Sigmoid colon (tissue), 7 donors: ENCODE data around the gene TMEM176A. TPM values are rescaled to one million over a fixed set of nuclear protein-coding genes. Genes with fewer than 3 reads are reported as not detected.

Experiments
- DNase-seq: peaks from one replicate; pipeline ENCODE4 v3.0.0-alpha.2; 2019
- H3K27ac ChIP-seq, 4 donors: fragments of 200-600 bp; sonication (generic); one replicate each; pipeline ENCODE4 v1.5.1; 2016 to 2019; ENCODE audit warnings: mild to moderate bottlenecking in 1 of 4
- H3K27me3 ChIP-seq, 3 donors: fragments of 200-600 bp; sonication (generic); one replicate each; pipeline ENCODE4 v1.5.1; 2019; ENCODE audit warnings: mild to moderate bottlenecking in 1 of 3
- H3K36me3 ChIP-seq, 4 donors: fragments of 200-600 bp; sonication (generic); one replicate each; pipeline ENCODE4 v1.5.1; 2016 to 2019
- H3K4me1 ChIP-seq, 4 donors: fragments of 200-600 bp; sonication (generic); one replicate each; pipeline ENCODE4 v1.5.1; 2017 to 2019
- H3K4me3 ChIP-seq, 4 donors: fragments of 200-600 bp; sonication (generic); one replicate each; pipeline ENCODE4 v1.5.1; 2017 to 2019; ENCODE audit warnings: mild to moderate bottlenecking in 2 of 4, moderate library complexity in 1 of 4
- H3K9me3 ChIP-seq, 4 donors: fragments of 200-600 bp in 3 of 4; sonication (generic) in 3 of 4; one replicate each; pipeline versions ENCODE4 v1.5.1 to v1.6.1; 2013 to 2019
- EP300 ChIP-seq, 4 donors: sonication (generic); formaldehyde crosslinking; IDR thresholded peaks; one replicate each; pipeline ENCODE4 v1.6.1; 2017; ENCODE audit warnings: antibody characterized with exemption in 4 of 4
- POLR2A ChIP-seq, 2 donors: fragments of 450-650 bp; IDR thresholded peaks; one replicate each; pipeline ENCODE4 v1.6.1; 2016; ENCODE audit warnings: antibody characterized with exemption in 2 of 2, mild to moderate bottlenecking in 2 of 2, moderate library complexity in 2 of 2
- POLR2AphosphoS5 ChIP-seq, 4 donors: sonication (generic); formaldehyde crosslinking; IDR thresholded peaks; one replicate each; pipeline ENCODE4 v1.6.1; 2017; ENCODE audit warnings: antibody characterized with exemption in 4 of 4
- WGBS, 2 donors: extraction: QIAGEN DNeasy Blood & Tissue Kit; methylation state at CpG; one replicate each; pipeline ENCODE4 v1.1.7; 2013; 5-methylcytosine and 5-hydroxymethylcytosine counted together
- intact Hi-C: fragments of 100-400 bp; cut with DNase I; formaldehyde crosslinking; loops from one replicate; pipeline ENCODE4 v1.15.1; 2023
- polyA plus RNA-seq, 3 donors: library from polyadenylated mRNA; stranded (reverse); fragments of 200-250 nt; gene quantifications; one replicate each; pipeline ENCODE4 v1.2.3, GENCODE V29; 2013
- total RNA-seq, 4 donors: library from RNA; depleted of rRNA; stranded (reverse); fragments of >200 nt; gene quantifications; one replicate each; pipeline ENCODE4 v1.1.0, GENCODE V29; 2016
- TF ChIP-seq, protein P1 (sequence below), 4 experiments: fragments of 450-650 bp in 3 of 4; fragments of 200-600 bp in 1 of 4; IDR thresholded peaks; one replicate each; pipeline ENCODE4 v1.5.1; 2016 to 2019; ENCODE audit warnings: antibody characterized with exemption in 4 of 4, mild to moderate bottlenecking in 3 of 4, moderate library complexity in 2 of 4
- donor health status: healthy with polysubstance abuse.
- donor health status: Bipolar disorder and iron deficiency.
- donor health status: healthy.

The TMEM176A gene
- total and polyA plus RNA-seq, 7 donors, result 19.9 to 150 (median 28.1) TPM

DNA sequence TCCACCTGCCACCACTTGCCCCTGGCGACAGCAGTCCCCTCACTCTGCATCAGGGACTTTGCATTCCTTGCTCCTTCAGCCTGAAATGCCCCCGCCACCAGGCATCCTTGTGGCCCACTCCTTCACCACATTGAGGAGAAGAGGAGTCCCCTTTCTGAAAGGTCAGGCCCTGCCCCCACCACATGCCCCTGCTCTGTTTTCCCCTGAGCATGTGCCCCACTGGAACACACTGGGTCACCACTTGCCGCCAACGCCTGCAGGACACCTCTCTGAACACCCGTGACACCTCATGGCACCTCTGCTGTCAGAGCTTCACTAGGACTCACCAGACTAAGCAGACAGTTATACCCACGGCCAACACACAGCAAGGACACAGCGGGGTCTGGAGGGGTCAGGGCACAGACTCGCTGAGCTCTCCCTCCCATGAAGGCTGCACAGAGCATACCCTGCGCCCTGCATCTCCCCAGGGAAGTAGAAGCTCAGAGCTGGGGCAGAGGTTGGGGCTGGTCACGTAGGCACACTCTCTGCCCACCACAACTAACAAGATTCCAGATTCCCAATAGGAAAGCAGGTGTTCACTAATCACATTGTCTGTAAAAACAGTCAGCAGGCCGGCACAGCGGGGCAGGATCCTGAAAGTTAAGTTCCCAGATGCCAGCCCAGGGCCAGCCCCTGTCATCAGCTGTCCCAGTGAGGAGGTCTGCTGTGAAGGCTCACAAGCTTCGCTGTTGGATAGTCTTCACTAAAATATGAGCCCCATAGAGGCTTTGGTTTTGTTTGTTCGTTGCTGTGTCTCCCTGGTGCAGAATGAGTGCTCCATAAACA, 45.9 kb downstream of the TMEM176A start:
- Histone ChIP-seq H3K4me1 (peaks cover 0 to 12% (median 0%) of the 10 kb centered on the region in 4 donors), H3K27ac (no peak overlapping the region), H3K4me3 (no peak overlapping the region), H3K27me3 (no peaks in the 10 kb centered on the region), H3K36me3 (no peaks in the 10 kb centered on the region), H3K9me3 (no peaks in the 10 kb centered on the region)
- DNase-seq, result peak; percentile 37
- intact Hi-C loops, result no loop called here
- WGBS, 2 donors, result 94% methylated on average over 14 of the region's 14 CpGs
- TF ChIP-seq, protein P1, sequence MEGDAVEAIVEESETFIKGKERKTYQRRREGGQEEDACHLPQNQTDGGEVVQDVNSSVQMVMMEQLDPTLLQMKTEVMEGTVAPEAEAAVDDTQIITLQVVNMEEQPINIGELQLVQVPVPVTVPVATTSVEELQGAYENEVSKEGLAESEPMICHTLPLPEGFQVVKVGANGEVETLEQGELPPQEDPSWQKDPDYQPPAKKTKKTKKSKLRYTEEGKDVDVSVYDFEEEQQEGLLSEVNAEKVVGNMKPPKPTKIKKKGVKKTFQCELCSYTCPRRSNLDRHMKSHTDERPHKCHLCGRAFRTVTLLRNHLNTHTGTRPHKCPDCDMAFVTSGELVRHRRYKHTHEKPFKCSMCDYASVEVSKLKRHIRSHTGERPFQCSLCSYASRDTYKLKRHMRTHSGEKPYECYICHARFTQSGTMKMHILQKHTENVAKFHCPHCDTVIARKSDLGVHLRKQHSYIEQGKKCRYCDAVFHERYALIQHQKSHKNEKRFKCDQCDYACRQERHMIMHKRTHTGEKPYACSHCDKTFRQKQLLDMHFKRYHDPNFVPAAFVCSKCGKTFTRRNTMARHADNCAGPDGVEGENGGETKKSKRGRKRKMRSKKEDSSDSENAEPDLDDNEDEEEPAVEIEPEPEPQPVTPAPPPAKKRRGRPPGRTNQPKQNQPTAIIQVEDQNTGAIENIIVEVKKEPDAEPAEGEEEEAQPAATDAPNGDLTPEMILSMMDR (IDR thresholded peaks at IDR 0.05), result no peak
- TF ChIP-seq EP300 (IDR thresholded peaks at IDR 0.05), result no peak
- TF ChIP-seq POLR2AphosphoS5 (IDR thresholded peaks at IDR 0.05), result no peak
- TF ChIP-seq POLR2A (IDR thresholded peaks at IDR 0.05), result no peak

DNA sequence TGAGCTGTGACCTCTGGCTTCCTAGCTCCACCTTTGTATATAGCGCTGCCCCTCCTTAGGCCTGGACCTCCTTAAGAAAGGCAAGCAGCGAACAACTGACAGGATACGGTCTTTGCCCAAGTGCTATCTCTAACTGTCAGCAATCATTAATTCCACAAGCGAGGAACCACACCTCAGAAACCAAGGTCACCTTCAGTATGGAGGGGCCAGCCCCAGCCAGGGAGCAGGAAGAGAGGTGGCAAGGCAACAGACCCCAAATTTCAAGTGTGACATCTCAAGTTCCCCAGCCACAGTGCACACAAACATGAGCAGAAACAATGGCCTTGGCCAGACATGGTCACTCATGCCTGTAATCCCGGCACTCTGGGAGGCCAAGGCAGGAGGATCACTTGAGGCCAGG, 47.0 kb downstream of the TMEM176A start:
- 81 to 90% methylated on average over 5 of the region's 5 CpGs for WGBS, 2 donors
- peaks cover 0 to 4% (median 0%) of the 10 kb centered on the region in 3 donors for H3K27me3 ChIP-seq
- no peak overlapping the region for H3K27ac ChIP-seq
- no peaks in the 10 kb centered on the region for H3K9me3 ChIP-seq
- TF ChIP-seq POLR2A (IDR thresholded peaks at IDR 0.05), result no peak
- TF ChIP-seq POLR2AphosphoS5 (IDR thresholded peaks at IDR 0.05), result no peak
- TF ChIP-seq EP300 (IDR thresholded peaks at IDR 0.05), result no peak
- TF ChIP-seq, protein P1 (IDR thresholded peaks at IDR 0.05), result no peak
- peak; percentile 25 for DNase-seq
- H3K36me3 ChIP-seq, result no peaks in the 10 kb centered on the region
- H3K4me1 ChIP-seq, result peaks cover 0 to 12% (median 0%) of the 10 kb centered on the region in 4 donors
- intact Hi-C loops, result no loop called here
- no peak overlapping the region for H3K4me3 ChIP-seq

DNA sequence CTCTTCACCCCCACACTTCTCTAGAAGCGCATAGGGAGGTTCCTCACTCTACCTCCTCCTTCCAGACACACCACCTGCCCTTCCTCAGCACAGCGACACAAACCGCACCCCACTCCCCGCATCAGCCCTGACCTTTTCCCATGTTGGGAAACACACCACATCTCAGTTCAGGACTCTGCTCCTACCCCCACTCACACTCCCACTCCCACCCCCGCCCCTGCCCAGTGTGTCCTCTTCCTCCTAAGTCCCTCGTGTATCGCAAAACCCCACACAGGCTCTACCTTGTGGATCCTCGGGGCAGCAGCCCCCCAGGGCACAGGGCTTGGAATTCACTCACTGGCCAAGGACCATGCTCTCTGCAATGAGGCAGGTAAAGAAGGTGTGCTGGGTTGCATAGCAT, 47.5 kb downstream of the TMEM176A start:
- DNase-seq, result peak; percentile 38
- 93 to 94% methylated on average over 8 of the region's 8 CpGs for WGBS, 2 donors

DNA sequence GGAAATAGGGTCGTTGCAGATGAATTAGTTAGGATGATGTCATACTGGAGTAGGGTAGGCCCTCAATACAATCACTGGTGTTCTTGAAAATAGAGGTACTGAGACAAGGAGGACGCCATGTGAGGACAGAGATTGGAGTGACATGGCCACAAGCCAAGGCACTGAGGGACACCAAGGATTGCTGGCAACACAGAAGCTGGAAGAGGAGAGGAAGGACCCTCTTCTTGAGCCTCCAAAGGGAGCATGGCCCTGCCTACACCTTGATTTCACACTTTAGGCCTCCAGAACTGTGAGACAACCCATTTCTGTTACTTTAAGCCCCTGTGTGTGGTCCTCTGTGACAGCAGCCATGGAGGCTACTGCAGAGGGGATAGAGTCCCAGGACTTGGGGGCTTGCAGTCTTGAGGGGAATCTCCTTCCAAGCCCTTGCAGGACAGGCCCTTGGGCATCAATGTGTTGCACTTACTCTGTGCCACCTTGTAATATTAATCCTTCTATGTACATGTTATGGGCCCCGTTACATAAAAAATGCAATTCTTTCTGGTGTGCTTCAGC, 48.1 kb downstream of the TMEM176A start:
- H3K36me3 ChIP-seq, result no peaks in the 10 kb centered on the region
- 89 to 93% methylated on average over 3 of the region's 3 CpGs for WGBS, 2 donors
- H3K4me1 ChIP-seq, result peaks cover 0 to 12% (median 0%) of the 10 kb centered on the region in 4 donors
- H3K27ac ChIP-seq, result no peak overlapping the region
- no peak overlapping the region for H3K4me3 ChIP-seq
- peaks cover 0 to 6% (median 0%) of the 10 kb centered on the region in 3 donors for H3K27me3 ChIP-seq
- TF ChIP-seq POLR2AphosphoS5 (IDR thresholded peaks at IDR 0.05) (no peak), EP300 (IDR thresholded peaks at IDR 0.05) (no peak), POLR2A (IDR thresholded peaks at IDR 0.05) (no peak)
- TF ChIP-seq, protein P1 (IDR thresholded peaks at IDR 0.05), result no peak
- peak; percentile 26 for DNase-seq
- intact Hi-C loops, result no loop called here
- no peaks in the 10 kb centered on the region for H3K9me3 ChIP-seq

More for the DNA sequence above, 47.5 kb downstream of the TMEM176A start:
- no peak overlapping the region for H3K4me3 ChIP-seq
- H3K27ac ChIP-seq, result no peak overlapping the region
- no peak for TF ChIP-seq EP300 (IDR thresholded peaks at IDR 0.05)
- TF ChIP-seq, protein P1 (IDR thresholded peaks at IDR 0.05), result no peak
- no peak for TF ChIP-seq POLR2AphosphoS5 (IDR thresholded peaks at IDR 0.05)
- TF ChIP-seq POLR2A (IDR thresholded peaks at IDR 0.05), result no peak
- intact Hi-C loops, result no loop called here
- H3K36me3 ChIP-seq, result no peaks in the 10 kb centered on the region
- H3K9me3 ChIP-seq, result no peaks in the 10 kb centered on the region
- H3K27me3 ChIP-seq, result peaks cover 0 to 6% (median 0%) of the 10 kb centered on the region in 3 donors
- peaks cover 0 to 12% (median 0%) of the 10 kb centered on the region in 4 donors for H3K4me1 ChIP-seq
